BLaER1 (cell line): ENCODE results near the gene CELF4.

Source experiments
- H3K27ac ChIP-seq: shearing (Covaris generic); formaldehyde crosslinking; 2 replicates; pipeline ENCODE4 v1.8.1; 2022
- H3K27me3 ChIP-seq: shearing (Covaris generic); formaldehyde crosslinking; 2 replicates; pipeline ENCODE4 v1.8.1; 2022
- H3K36me3 ChIP-seq: shearing (Covaris generic); formaldehyde crosslinking; 2 replicates; pipeline ENCODE4 v1.8.1; 2022
- H3K4me1 ChIP-seq: shearing (Covaris generic); formaldehyde crosslinking; 2 replicates; pipeline ENCODE4 v1.8.1; 2022
- H3K4me2 ChIP-seq: shearing (Covaris generic); formaldehyde crosslinking; 2 replicates; pipeline ENCODE4 v1.8.1; 2022
- H3K4me3 ChIP-seq: shearing (Covaris generic); formaldehyde crosslinking; 2 replicates; pipeline ENCODE4 v1.8.1; 2022
- H3K9ac ChIP-seq: shearing (Covaris generic); formaldehyde crosslinking; 2 replicates; pipeline ENCODE4 v1.8.1; 2022
- H3K9me3 ChIP-seq: shearing (Covaris generic); formaldehyde crosslinking; 2 replicates; pipeline ENCODE4 v1.8.1; 2022
- H4K20me1 ChIP-seq: shearing (Covaris generic); formaldehyde crosslinking; 2 replicates; pipeline ENCODE4 v1.8.1; 2022
- Cebpa-rat ChIP-seq: shearing (Covaris generic); IDR thresholded peaks from 2 replicates; pipeline ENCODE4 v1.8.1; 2022

The CELF4 gene

GRCh38 chr18:37489998-37490397, 75.6 kb downstream of the CELF4 start:
- Histone ChIP-seq H3K4me2 (no peak overlapping the region), H3K4me1 (0 out of 2 replicates have a peak, but pooled peaks cover 5% of the 10 kb centered on the region), H3K9me3 (peaks cover 6% of the 10 kb centered on the region; the same call in 1 of the 2 replicates), H3K27ac (no peak overlapping the region), H4K20me1 (no peaks in the 10 kb centered on the region; the same call in 1 of the 2 replicates), H3K36me3 (no peaks in the 10 kb centered on the region), H3K4me3 (no peak overlapping the region), H3K9ac (no peak overlapping the region), H3K27me3 (no peaks in the 10 kb centered on the region)
- TF ChIP-seq Cebpa-rat: no peak

DNA sequence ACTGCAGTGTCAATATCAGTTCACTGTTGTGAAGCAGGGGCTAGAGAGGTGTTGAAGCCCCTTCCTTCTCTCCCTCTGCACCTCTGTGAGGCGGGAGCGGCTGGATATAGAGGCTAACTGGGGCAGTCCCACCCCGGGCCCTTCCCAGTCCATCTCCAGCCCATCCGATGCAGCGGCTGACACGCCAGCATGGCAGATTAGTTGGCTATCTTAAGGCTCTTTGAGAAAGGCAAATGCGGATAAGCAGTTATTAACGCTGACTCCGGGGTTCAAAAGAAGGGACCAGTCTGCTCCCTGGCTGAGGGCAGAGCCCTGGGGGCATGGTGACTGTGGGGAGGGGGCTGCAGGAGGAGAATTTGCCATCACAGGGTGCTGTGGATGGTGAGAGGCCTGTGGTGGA, 76.6 kb downstream of the CELF4 start:
- H3K36me3 ChIP-seq: no peaks in the 10 kb centered on the region
- H3K4me3 ChIP-seq: no peak overlapping the region
- no peak for TF ChIP-seq Cebpa-rat
- no peak overlapping the region for H3K27ac ChIP-seq
- H3K27me3 ChIP-seq: no peaks in the 10 kb centered on the region
- no peaks in the 10 kb centered on the region; the same call in 1 of the 2 replicates for H4K20me1 ChIP-seq
- peaks cover 6% of the 10 kb centered on the region; the same call in 1 of the 2 replicates for H3K9me3 ChIP-seq
- H3K4me1 ChIP-seq: 0 out of 2 replicates have a peak, but pooled peaks cover 5% of the 10 kb centered on the region
- no peak overlapping the region for H3K4me2 ChIP-seq
- H3K9ac ChIP-seq: no peak overlapping the region

DNA sequence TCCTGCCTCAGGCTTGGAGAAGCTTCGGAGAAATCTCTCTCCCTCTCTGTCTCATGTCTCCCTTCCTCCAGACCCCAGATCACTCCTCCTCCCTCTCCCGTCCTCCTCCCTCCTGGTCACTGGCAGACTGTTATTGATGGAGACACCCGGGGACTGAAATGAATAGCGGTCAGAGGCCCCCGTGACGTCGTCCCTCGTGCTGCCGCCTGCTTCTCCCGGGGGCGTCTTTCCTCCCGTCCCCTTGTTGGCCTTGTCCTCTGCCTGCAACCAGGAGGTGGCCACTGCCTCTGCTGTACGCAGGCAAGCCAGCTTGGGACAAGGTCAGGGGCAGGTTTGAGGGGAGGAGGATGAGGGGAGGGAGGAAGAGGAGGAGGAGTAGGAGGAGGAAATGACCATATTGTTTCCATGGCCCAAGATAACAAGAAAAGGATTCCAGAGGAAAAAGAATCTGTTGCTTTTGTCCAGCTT, 78.2 kb downstream of the CELF4 start:
- H3K4me3 ChIP-seq: no peak overlapping the region
- no peaks in the 10 kb centered on the region for H3K27me3 ChIP-seq
- no peak overlapping the region for H3K27ac ChIP-seq
- peaks cover 10% of the 10 kb centered on the region for H4K20me1 ChIP-seq
- H3K4me2 ChIP-seq: no peak overlapping the region
- H3K36me3 ChIP-seq: no peaks in the 10 kb centered on the region
- no peak overlapping the region for H3K9ac ChIP-seq
- no peak for TF ChIP-seq Cebpa-rat
- peaks cover 14% of the 10 kb centered on the region for H3K4me1 ChIP-seq
- peaks cover 6% of the 10 kb centered on the region; the same call in 1 of the 2 replicates for H3K9me3 ChIP-seq

DNA sequence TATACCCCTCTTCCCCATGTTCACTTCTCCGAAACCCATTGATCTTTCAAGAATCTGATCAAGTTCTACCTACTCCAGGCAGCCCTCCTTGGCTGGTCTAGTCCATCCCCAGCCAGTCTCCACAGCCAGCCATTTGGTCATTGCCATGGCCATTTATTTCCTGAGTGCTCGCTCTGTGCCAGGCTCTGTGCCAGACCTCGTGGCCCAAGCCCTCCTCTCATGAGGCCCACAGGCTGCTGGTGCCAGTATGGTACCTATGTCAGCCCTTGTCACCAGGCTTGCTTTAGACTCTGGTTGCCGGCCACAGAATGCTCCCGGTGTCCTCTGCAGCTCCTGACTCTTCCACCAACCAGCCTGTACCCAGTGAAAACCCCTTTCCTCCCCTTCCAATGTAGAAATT, 78.8 kb downstream of the CELF4 start:
- no peak for TF ChIP-seq Cebpa-rat
- Histone ChIP-seq H4K20me1 (peaks cover 15% of the 10 kb centered on the region), H3K4me1 (peaks cover 18% of the 10 kb centered on the region), H3K27me3 (no peaks in the 10 kb centered on the region), H3K9me3 (peaks cover 6% of the 10 kb centered on the region; the same call in 1 of the 2 replicates), H3K4me2 (no peak overlapping the region), H3K36me3 (no peaks in the 10 kb centered on the region), H3K9ac (no peak overlapping the region), H3K27ac (no peak overlapping the region), H3K4me3 (no peak overlapping the region)

DNA sequence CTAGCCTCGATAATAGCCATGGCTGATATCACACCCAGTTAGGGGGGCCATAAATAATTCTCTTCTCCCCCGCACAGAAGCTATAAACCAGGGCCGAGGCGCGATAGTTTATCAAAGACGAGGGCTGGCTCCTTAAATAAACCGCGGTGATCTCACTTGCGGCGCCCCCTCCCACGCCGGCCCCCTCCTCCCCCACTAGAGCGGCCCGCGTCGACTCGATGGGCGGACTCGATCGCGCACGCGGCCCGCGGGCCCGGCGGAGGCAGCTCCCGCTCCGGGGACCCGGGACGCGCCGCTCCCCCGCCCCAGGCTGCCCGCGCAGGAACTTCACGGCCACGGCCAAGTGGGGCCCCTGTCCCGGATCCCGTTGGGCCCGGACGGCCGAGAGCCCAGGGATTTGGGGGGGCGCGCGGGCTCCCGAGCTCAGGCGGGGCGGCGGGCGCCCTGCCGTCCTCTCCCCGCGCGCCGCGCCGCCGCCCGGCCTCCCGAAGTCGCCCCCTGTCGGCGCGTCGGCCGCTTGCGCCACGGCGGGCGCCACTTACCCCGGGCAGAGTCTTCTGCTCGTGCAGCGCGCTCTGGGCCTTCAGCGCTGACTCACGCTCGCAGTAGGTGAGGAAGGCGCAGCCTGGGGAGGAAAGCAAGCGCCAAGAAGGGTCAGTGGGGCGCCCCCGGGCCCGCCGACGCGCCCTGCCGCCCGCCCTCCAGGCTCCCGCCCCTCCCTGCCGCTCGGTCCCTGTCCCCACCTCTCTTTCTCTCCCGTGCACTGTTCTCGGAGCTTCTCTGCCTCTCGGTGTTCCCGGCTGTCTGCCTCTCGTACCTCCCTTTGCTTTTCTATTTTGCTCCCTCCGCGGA, 80.4 kb downstream of the CELF4 start:
- Histone ChIP-seq H3K27me3 (no peaks in the 10 kb centered on the region), H3K27ac (no peak overlapping the region), H3K36me3 (no peaks in the 10 kb centered on the region), H3K4me2 (no peak overlapping the region), H3K9me3 (peaks cover 6% of the 10 kb centered on the region; the same call in 1 of the 2 replicates), H3K9ac (no peak overlapping the region), H4K20me1 (peaks cover 31% of the 10 kb centered on the region), H3K4me1 (peaks cover 18% of the 10 kb centered on the region), H3K4me3 (no peak overlapping the region)
- no peak for TF ChIP-seq Cebpa-rat

DNA sequence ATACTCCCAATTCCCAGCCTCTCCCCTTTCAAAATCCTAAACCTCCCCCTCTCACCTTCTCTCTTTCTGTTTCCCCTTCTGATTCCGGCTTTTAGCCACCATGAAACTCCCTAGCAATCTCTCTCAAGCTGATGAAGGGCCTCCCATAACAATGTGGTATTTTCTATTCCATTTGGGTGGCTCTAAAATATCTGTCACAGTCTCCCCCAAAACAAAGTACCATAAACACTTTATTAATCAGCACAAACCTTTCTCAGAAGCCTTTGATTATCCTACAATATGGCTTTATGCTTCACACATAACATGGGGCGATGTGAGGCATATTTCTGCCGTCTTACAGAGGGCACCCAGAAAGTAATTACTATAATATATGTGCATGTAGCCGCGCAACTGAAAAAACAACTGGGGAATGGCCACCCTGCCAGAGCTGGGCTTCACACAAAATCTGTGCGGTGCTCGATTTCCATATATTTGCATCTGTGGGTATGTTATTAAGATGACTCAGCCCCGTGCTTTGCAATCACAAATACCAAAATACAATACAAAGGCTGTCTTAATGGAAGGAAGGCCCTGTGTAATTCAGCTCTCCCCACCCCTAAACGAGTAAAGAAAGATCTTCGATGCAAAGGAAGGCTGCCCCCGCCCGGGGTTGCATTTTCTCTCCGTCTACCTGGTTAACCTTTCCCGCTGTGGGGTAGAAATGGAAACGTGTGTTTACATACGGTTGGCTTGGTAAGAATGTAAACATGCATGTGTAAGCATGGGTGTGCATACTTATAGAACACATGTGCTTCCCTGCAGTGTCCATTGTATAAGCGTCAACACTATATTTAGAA, 81.4 kb downstream of the CELF4 start:
- H4K20me1 ChIP-seq: peaks cover 35% of the 10 kb centered on the region
- H3K9me3 ChIP-seq: peaks cover 6% of the 10 kb centered on the region; the same call in 1 of the 2 replicates
- H3K4me3 ChIP-seq: no peak overlapping the region
- TF ChIP-seq Cebpa-rat: no peak
- no peak overlapping the region for H3K9ac ChIP-seq
- peaks cover 13% of the 10 kb centered on the region for H3K4me1 ChIP-seq
- no peak overlapping the region for H3K27ac ChIP-seq
- H3K36me3 ChIP-seq: no peaks in the 10 kb centered on the region
- no peak overlapping the region for H3K4me2 ChIP-seq
- no peaks in the 10 kb centered on the region for H3K27me3 ChIP-seq

DNA sequence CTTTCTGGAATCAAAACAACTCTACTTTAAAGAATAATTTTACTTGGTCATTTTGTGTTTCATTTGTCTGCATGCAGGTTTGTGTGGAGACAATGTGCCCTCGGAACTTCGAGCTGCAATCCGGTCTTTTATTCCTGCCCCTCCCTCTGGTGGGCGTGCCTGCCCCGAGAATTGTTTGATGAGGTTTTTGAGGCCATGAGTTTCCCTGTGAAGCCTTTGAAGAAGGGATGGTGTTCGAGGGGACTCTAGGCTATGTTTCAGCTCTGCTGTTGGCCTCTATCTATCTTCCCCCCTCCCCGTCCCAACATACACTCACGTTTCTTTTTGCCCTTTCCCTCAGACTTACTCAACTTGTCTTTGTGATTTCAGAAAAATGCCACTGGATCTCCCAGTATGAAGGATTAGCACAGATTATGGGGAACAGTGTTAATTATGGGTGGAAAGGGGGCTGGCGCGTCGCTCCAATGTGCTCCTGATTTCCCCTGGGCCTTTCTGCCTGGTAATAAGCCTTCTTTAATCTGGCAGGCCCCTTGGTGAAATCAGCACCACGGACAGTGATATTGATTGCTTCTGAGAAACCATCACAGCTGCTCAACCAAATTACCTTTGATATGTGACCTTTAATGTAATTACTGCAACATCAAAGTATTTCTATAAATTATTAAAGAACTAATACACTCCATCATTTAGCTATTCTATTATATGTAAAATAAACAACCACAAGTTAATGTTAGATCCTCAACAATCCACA, 82.2 kb downstream of the CELF4 start:
- Histone ChIP-seq H4K20me1 (peaks cover 35% of the 10 kb centered on the region), H3K9me3 (peaks cover 6% of the 10 kb centered on the region; the same call in 1 of the 2 replicates), H3K27me3 (no peaks in the 10 kb centered on the region), H3K27ac (no peak overlapping the region), H3K9ac (no peak overlapping the region), H3K4me2 (no peak overlapping the region), H3K36me3 (no peaks in the 10 kb centered on the region), H3K4me1 (peaks cover 13% of the 10 kb centered on the region), H3K4me3 (no peak overlapping the region)
- TF ChIP-seq Cebpa-rat: no peak

DNA sequence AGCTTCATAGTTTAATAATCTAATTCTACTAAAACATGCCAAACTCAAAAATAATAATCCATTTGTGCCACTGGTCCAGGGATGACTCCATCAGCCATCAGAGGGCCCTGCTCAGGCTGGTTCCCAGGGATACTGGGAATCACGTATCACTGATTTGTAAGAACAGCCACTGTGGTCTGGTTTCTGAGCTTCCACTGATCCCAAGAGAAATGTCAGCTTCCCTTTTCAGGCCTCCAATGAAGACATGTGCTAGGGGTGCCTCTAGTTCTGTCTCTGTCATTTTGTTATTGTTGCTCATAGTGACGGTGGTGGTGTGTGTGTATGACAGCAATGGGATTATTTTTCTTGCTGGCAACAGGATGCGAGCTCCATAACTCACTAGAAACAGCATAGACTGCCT, 83.2 kb downstream of the CELF4 start:
- no peaks in the 10 kb centered on the region for H3K36me3 ChIP-seq
- peaks cover 35% of the 10 kb centered on the region for H4K20me1 ChIP-seq
- H3K27ac ChIP-seq: no peak overlapping the region
- no peak for TF ChIP-seq Cebpa-rat
- no peak overlapping the region for H3K4me3 ChIP-seq
- no peak overlapping the region for H3K9ac ChIP-seq
- peaks cover 13% of the 10 kb centered on the region for H3K4me1 ChIP-seq
- H3K4me2 ChIP-seq: no peak overlapping the region
- peaks cover 6% of the 10 kb centered on the region; the same call in 1 of the 2 replicates for H3K9me3 ChIP-seq
- no peaks in the 10 kb centered on the region for H3K27me3 ChIP-seq

DNA sequence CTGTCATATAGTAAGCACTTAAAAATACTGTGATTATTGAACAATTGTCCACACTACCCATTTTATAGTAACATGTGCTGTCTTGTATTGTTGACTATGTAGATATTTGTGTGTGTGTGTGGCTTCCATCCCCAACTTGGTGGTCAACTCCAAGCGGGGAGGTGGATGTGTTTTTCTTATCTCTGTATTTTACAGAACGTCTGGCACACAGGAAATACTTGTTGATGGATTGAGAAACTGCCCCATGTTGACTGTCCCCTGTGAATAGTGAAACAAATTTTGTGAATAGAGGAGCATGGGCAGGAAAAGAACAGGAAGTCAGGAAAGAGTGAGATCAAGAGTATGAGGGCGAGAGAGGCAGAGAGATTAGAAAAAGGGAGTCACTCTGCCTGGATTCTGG, 83.6 kb downstream of the CELF4 start:
- Histone ChIP-seq H3K27me3 (no peaks in the 10 kb centered on the region), H3K9ac (no peak overlapping the region), H3K4me1 (peaks cover 13% of the 10 kb centered on the region), H3K4me2 (no peak overlapping the region), H3K4me3 (no peak overlapping the region), H3K27ac (no peak overlapping the region), H3K9me3 (peaks cover 6% of the 10 kb centered on the region; the same call in 1 of the 2 replicates), H4K20me1 (peaks cover 35% of the 10 kb centered on the region), H3K36me3 (no peaks in the 10 kb centered on the region)
- TF ChIP-seq Cebpa-rat: no peak
